Measurements from ENCODE around the gene HDHD5.

The HDHD5 gene

GRCh38 chr22:17090550-17090949, 68.5 kb downstream of the HDHD5 start:
- no peak for ATAC-seq
- TF ChIP-seq TSHZ2 (CRISPR knock-in tag; IDR thresholded peaks at IDR 0.05) (no peak), ISL1 (CRISPR knock-in tag; IDR thresholded peaks at IDR 0.05) (no peak), ZNF8 (CRISPR knock-in tag; IDR thresholded peaks at IDR 0.05) (no peak), TOX (CRISPR knock-in tag; IDR thresholded peaks at IDR 0.05; ENCODE audit: borderline replicate concordance) (no peak), ZNF70 (CRISPR knock-in tag; IDR thresholded peaks at IDR 0.05) (no peak), ZC3H10 (CRISPR knock-in tag; IDR thresholded peaks at IDR 0.05) (no peak), BACH2 (CRISPR knock-in tag; IDR thresholded peaks at IDR 0.05; ENCODE audit: borderline replicate concordance) (no peak), POU6F1 (CRISPR knock-in tag; IDR thresholded peaks at IDR 0.05; ENCODE audit: borderline replicate concordance, low read depth) (no peak), ZFP3 (CRISPR knock-in tag; IDR thresholded peaks at IDR 0.05) (no peak), GLIS3 (CRISPR knock-in tag; IDR thresholded peaks at IDR 0.05) (no peak), TCF4 (CRISPR knock-in tag; IDR thresholded peaks at IDR 0.05; ENCODE audit: borderline replicate concordance) (no peak)
